Measurements from ENCODE around the gene ANAPC15. TPM values are rescaled to one million over a fixed set of nuclear protein-coding genes. Genes with fewer than 3 reads are reported as not detected.

Gene ANAPC15
- total and polyA plus RNA-seq, 2 of the 13 experiments (the other 11 are each of a cell fraction or from before 2014, with no cell fraction given) = 18.8 to 25.7 TPM

- TF ChIP-seq U2AF2 (IDR thresholded peaks at IDR 0.05; ENCODE audit: low read depth, low read length) (no peak), NFE2 (CRISPR knock-in tag; IDR thresholded peaks at IDR 0.05) (no peak), IRF2 (CRISPR knock-in tag; IDR thresholded peaks at IDR 0.05) (peak; percentile 35; the same call in 1 of the 2 replicates), GTF3A (CRISPR knock-in tag; conservative IDR thresholded peaks at IDR 0.05) (no peak), ZNF280B (CRISPR knock-in tag; IDR thresholded peaks at IDR 0.05; ENCODE audit: borderline replicate concordance) (peak; percentile 11; the same call in 1 of the 2 replicates), TAF15 (IDR thresholded peaks at IDR 0.05; ENCODE audit: low read depth, low read length, poor library complexity, severe bottlenecking) (no peak), ZNF549 (CRISPR knock-in tag; IDR thresholded peaks at IDR 0.05) (no peak), TEAD2 (CRISPR knock-in tag; IDR thresholded peaks at IDR 0.05) (peak; percentile 19; the same call in 1 of the 2 replicates), KLF15 (CRISPR knock-in tag; IDR thresholded peaks at IDR 0.05; ENCODE audit: borderline replicate concordance) (0 out of 2 replicates have a peak, but pooled peaks have one; percentile 19), SIN3B (IDR thresholded peaks at IDR 0.05; ENCODE audit: low read length) (no peak), ZNF460 (CRISPR knock-in tag; IDR thresholded peaks at IDR 0.05; ENCODE audit: borderline replicate concordance) (no peak), ZNF383 (CRISPR knock-in tag; IDR thresholded peaks at IDR 0.05; ENCODE audit: borderline replicate concordance) (no peak), ZKSCAN5 (CRISPR knock-in tag; IDR thresholded peaks at IDR 0.05) (no peak), POGK (CRISPR knock-in tag; conservative IDR thresholded peaks at IDR 0.05) (no peak), ZNF17 (CRISPR knock-in tag; IDR thresholded peaks at IDR 0.05) (no peak), TRIM24 (CRISPR knock-in tag; IDR thresholded peaks at IDR 0.05) (no peak), ZGPAT (CRISPR knock-in tag; IDR thresholded peaks at IDR 0.05) (peak; percentile 81), NR1H2 (CRISPR knock-in tag; IDR thresholded peaks at IDR 0.05; ENCODE audit: borderline replicate concordance, low read depth) (no peak), ZNF691 (CRISPR knock-in tag; IDR thresholded peaks at IDR 0.05; ENCODE audit: borderline replicate concordance, low read depth) (no peak)
- TF ChIP-seq, protein P1, sequence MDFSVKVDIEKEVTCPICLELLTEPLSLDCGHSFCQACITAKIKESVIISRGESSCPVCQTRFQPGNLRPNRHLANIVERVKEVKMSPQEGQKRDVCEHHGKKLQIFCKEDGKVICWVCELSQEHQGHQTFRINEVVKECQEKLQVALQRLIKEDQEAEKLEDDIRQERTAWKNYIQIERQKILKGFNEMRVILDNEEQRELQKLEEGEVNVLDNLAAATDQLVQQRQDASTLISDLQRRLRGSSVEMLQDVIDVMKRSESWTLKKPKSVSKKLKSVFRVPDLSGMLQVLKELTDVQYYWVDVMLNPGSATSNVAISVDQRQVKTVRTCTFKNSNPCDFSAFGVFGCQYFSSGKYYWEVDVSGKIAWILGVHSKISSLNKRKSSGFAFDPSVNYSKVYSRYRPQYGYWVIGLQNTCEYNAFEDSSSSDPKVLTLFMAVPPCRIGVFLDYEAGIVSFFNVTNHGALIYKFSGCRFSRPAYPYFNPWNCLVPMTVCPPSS (IDR thresholded peaks at IDR 0.05) = no peak
- TF ChIP-seq, protein P2, sequence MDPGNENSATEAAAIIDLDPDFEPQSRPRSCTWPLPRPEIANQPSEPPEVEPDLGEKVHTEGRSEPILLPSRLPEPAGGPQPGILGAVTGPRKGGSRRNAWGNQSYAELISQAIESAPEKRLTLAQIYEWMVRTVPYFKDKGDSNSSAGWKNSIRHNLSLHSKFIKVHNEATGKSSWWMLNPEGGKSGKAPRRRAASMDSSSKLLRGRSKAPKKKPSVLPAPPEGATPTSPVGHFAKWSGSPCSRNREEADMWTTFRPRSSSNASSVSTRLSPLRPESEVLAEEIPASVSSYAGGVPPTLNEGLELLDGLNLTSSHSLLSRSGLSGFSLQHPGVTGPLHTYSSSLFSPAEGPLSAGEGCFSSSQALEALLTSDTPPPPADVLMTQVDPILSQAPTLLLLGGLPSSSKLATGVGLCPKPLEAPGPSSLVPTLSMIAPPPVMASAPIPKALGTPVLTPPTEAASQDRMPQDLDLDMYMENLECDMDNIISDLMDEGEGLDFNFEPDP (CRISPR knock-in tag; conservative IDR thresholded peaks at IDR 0.05) = 0 out of 2 replicates have a peak, but pooled peaks have one; percentile 42
These were observed 9.3 kb downstream of the ANAPC15 start, which contains the start of gene LAMTOR1 (continued) for GRCh38 chr11:72102946-72103753.
